Measurements from ENCODE around the gene WDR44.

Gene WDR44

DNA sequence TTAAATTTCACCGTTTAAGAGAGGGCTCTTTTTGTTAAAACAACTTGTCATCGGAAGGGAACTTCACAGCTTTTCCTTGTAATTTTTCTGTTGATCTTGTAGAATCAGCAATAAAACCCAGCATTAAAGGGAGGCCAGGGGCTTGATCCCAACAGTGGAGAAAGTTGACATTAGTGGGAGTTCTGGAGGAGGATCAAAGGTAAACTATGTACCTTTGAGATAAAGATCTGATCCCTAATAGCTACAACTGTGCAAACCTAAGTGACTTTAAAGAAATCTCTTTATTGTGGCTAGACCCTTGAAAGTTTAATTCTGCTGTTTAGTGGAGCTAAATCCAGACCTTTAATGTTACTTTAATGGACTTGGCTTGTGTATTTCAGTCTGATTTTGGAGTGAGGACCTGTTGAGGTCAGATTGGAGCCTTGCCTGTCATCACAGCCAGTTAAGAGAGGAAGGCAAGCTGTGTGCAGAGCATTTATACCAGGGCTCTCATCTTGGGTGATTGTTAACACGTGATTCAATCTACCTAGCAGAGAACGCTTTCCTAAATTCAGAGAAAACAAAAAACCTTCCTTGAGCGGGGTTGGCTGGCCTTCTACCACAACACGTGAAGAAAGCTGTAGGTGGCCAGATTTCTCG, 151.4 kb downstream of the WDR44 start:
- peaks cover 0 to 13% (median 8%) of the 10 kb centered on the region in 11 experiments; a peak in 10 of 22 replicates for H3K9me3 ChIP-seq (replicated peaks in 1 of 11)
- H3K9ac ChIP-seq, result peak overlapping the region; percentile 80 to 94 (median 90)
- H3K4me1 ChIP-seq, result peaks cover 45 to 60% (median 50%) of the 10 kb centered on the region in 10 experiments
- H3K4me2 ChIP-seq, result peak overlapping the region; percentile 64 to 82 (median 74)
- H3K36me3 ChIP-seq, result peaks cover 0 to 15% (median 0%) of the 10 kb centered on the region in 11 experiments; a peak in 5 of 22 replicates
- H3K4me3 ChIP-seq, result peak overlapping the region; percentile 69 to 87 (median 81)
- peak overlapping the region; percentile 78 to 93 (median 87) for H3K27ac ChIP-seq
- peaks cover 0 to 15% (median 3%) of the 10 kb centered on the region in 11 experiments; a peak in 6 of 22 replicates for H4K20me1 ChIP-seq
- H3K27me3 ChIP-seq, result no peaks in the 10 kb centered on the region
- TF ChIP-seq Cebpa-rat (IDR thresholded peaks at IDR 0.05), result no peak

DNA sequence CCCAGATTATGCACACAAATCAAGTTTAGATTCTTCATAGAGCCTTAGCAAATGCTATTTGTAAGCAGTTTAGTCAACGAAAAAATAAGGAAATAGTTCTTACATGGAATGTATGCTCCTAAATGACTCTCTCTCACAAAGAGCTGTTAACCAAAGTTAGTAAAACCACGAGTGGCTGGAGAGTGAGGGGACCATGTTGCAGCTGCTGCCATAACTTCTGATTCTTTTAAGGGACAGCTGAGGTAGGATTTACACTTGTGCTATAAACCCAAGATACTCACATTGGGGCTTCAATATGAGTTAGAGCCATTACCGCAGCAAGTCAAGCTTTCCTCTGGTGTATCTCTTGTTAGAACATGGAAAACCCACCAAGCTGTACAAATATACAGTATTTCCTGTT, 152.4 kb downstream of the WDR44 start:
- H3K4me1 ChIP-seq, result peaks cover 55 to 71% (median 61%) of the 10 kb centered on the region in 10 experiments
- H3K36me3 ChIP-seq, result peaks cover 0 to 15% (median 0%) of the 10 kb centered on the region in 11 experiments; a peak in 5 of 22 replicates
- H3K4me3 ChIP-seq, result peak overlapping the region in 5 of 10 experiments; percentile 69 to 87 (median 78); a peak in 6 of 20 replicates
- H3K27ac ChIP-seq, result peak overlapping the region in 5 of 11 experiments; percentile 15 to 93 (median 29); a peak in 7 of 22 replicates
- H3K27me3 ChIP-seq, result no peaks in the 10 kb centered on the region
- peaks cover 0 to 15% (median 3%) of the 10 kb centered on the region in 11 experiments; a peak in 6 of 22 replicates for H4K20me1 ChIP-seq
- peak overlapping the region; percentile 64 to 82 (median 74) for H3K4me2 ChIP-seq
- TF ChIP-seq Cebpa-rat (IDR thresholded peaks at IDR 0.05), result no peak
- peak overlapping the region in 5 of 11 experiments; percentile 10 to 91 (median 80); a peak in 5 of 22 replicates for H3K9ac ChIP-seq
- peaks cover 0 to 13% (median 8%) of the 10 kb centered on the region in 11 experiments; a peak in 10 of 22 replicates for H3K9me3 ChIP-seq (replicated peaks in 1 of 11)

DNA sequence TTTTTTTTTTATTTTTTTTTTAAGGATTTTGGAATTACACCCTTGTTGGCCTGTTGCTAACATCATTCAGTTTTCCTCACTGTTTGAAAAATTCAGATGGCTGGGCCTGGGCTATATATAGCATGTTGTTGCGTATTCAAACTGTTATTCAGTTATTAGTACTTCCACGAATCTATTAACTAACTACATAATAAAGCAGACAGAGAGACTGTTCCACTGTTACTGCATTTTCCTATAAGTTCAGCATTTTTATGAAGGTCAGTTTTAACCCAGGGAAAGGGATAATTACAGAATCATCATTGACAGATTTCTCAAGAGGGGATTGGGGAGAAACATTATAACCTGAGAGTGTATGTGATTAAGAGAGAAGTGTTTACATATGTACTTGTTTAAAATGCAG, 152.8 kb downstream of the WDR44 start:
- Histone ChIP-seq H3K27ac (peak overlapping the region in 4 of 11 experiments; percentile 27 to 93 (median 34); a peak in 7 of 22 replicates), H4K20me1 (peaks cover 0 to 15% (median 3%) of the 10 kb centered on the region in 11 experiments; a peak in 6 of 22 replicates), H3K4me2 (peak overlapping the region; percentile 64 to 82 (median 74)), H3K4me3 (peak overlapping the region in 4 of 10 experiments; percentile 69 to 87 (median 78); a peak in 5 of 20 replicates), H3K9me3 (replicated peaks in 1 of 11) (peaks cover 0 to 13% (median 8%) of the 10 kb centered on the region in 11 experiments; a peak in 10 of 22 replicates), H3K4me1 (peaks cover 59 to 74% (median 65%) of the 10 kb centered on the region in 10 experiments), H3K27me3 (no peaks in the 10 kb centered on the region), H3K36me3 (peaks cover 0 to 15% (median 0%) of the 10 kb centered on the region in 11 experiments; a peak in 5 of 22 replicates), H3K9ac (peak overlapping the region in 4 of 11 experiments; percentile 19 to 91 (median 66); a peak in 3 of 22 replicates)
- TF ChIP-seq Cebpa-rat (IDR thresholded peaks at IDR 0.05), result no peak

DNA sequence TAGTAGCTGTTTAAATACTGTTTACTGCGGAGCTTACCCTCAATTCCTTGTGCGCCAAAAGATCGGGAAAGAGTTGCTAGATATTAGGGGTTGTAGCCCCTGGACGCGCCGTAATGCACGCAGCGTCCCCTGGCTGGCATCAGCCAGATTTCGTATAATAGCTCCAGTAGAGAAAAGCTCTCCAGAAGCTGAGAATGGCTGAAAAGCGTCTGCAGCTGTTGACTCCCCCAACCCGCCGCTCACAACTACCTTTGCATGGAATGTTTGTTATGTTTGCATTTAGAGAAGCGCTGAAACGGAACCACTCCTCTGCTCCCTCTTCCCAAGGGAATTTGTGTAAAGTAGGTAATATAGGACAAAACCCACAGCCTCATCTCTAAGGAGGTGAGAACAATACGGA, 153.4 kb downstream of the WDR44 start:
- Histone ChIP-seq H3K9me3 (replicated peaks in 1 of 11) (peaks cover 0 to 13% (median 8%) of the 10 kb centered on the region in 11 experiments; a peak in 10 of 22 replicates), H3K9ac (peak overlapping the region in 1 of 11 experiments; percentile 19; a peak in 1 of 22 replicates), H3K27me3 (no peaks in the 10 kb centered on the region), H3K4me2 (peak overlapping the region; percentile 64 to 82 (median 74); a peak in 21 of 22 replicates), H3K4me1 (peaks cover 60 to 74% (median 68%) of the 10 kb centered on the region in 10 experiments), H4K20me1 (peaks cover 0 to 15% (median 3%) of the 10 kb centered on the region in 11 experiments; a peak in 6 of 22 replicates), H3K4me3 (peak overlapping the region in 1 of 10 experiments; percentile 69; a peak in 2 of 20 replicates), H3K27ac (peak overlapping the region in 1 of 11 experiments; percentile 29; a peak in 3 of 22 replicates), H3K36me3 (peaks cover 0 to 15% (median 0%) of the 10 kb centered on the region in 11 experiments; a peak in 5 of 22 replicates)
- TF ChIP-seq Cebpa-rat (IDR thresholded peaks at IDR 0.05), result no peak

All from BLaER1 treated with 17β-estradiol and CSF1 and Interleukin-3, amounts not matched to agents 10 nM and 100 nM (cell line).